OCI-LY7 (cell line): ENCODE results near the gene TSPAN8. TPM values are rescaled to one million over a fixed set of nuclear protein-coding genes. Genes with fewer than 3 reads are reported as not detected.
"Not testable (repeated sequence)": the region's sequence is repeated elsewhere in the genome, so short reads cannot be mapped to it uniquely, and the experiment has no call there.

ENCODE experiments used
- BruUV-seq: library from RNA; stranded (reverse); fragments of 400-500 nt; replicated peaks from 2 replicates; lab custom pipeline; 2021; lab: Mats Ljungman, UMichigan
- CTCF ChIA-PET: fragments of 300-600 bp; sonication (Branson Sonifier 250); formaldehyde crosslinking; loops from one replicate; lab custom pipeline; 2022; ENCODE audit warnings: antibody characterized with exemption; ENCODE audit not compliant: unreplicated experiment; lab: Charles Lee
- POLR2A ChIA-PET: fragments of 300-600 bp; sonication (Branson Sonifier 250); formaldehyde crosslinking; loops from one replicate; lab custom pipeline; 2022; ENCODE audit warnings: antibody characterized with exemption; lab: Charles Lee
- DNase-seq: peaks from one replicate; pipeline ENCODE4 v3.0.0-alpha.2; 2015; ENCODE audit warnings: low spot score
- H2AFZ ChIP-seq: fragments of 200-600 bp; sonication (generic), shearing (Covaris generic); 2 replicates; pipeline ENCODE4 v1.6.1; 2014; ENCODE audit warnings: mild to moderate bottlenecking, antibody characterized with exemption, low read length, moderate library complexity
- H3K27ac ChIP-seq: fragments of 200-600 bp; sonication (generic); 2 replicates; pipeline ENCODE4 v1.5.1; 2014; ENCODE audit warnings: mixed run types, low read depth, mild to moderate bottlenecking, moderate library complexity, low read length, inconsistent platforms; ENCODE audit not compliant: poor library complexity, severe bottlenecking
- H3K36me3 ChIP-seq: fragments of 200-600 bp; sonication (generic); 2 replicates; pipeline ENCODE4 v1.6.1; 2014; ENCODE audit warnings: mild to moderate bottlenecking, antibody characterized with exemption, low read length, moderate library complexity, mixed read lengths; ENCODE audit not compliant: insufficient read depth
- H3K4me1 ChIP-seq: fragments of 200-600 bp; sonication (generic); 2 replicates; pipeline ENCODE4 v1.5.1; 2014; ENCODE audit warnings: mild to moderate bottlenecking, low read length; ENCODE audit not compliant: insufficient read depth, poor library complexity, severe bottlenecking
- H3K4me2 ChIP-seq: fragments of 200-600 bp; sonication (generic); 2 replicates; pipeline ENCODE4 v1.6.1; 2014; ENCODE audit warnings: mild to moderate bottlenecking, low read length
- H3K4me3 ChIP-seq: fragments of 200-600 bp; sonication (generic); 2 replicates; pipeline ENCODE4 v1.5.1; 2014; ENCODE audit warnings: mild to moderate bottlenecking, low read depth, low read length; ENCODE audit not compliant: poor library complexity, severe bottlenecking
- H3K79me2 ChIP-seq: fragments of 200-600 bp; sonication (generic); 2 replicates; pipeline ENCODE4 v1.6.1; 2016; ENCODE audit warnings: low read depth, mild to moderate bottlenecking, low read length, moderate library complexity, mixed read lengths; ENCODE audit not compliant: insufficient read depth
- H3K9me2 ChIP-seq: fragments of 200-600 bp; sonication (generic); 2 replicates; pipeline ENCODE4 v1.6.1; 2016; ENCODE audit warnings: mild to moderate bottlenecking, low read length, mixed read lengths; ENCODE audit not compliant: insufficient read depth
- H3K9me3 ChIP-seq: fragments of 200-600 bp; sonication (generic); 2 replicates; pipeline ENCODE4 v1.6.1; 2014; ENCODE audit warnings: mild to moderate bottlenecking, mixed run types, low read length, mixed read lengths
- H4K20me1 ChIP-seq: fragments of 200-600 bp; sonication (generic); 2 replicates; pipeline ENCODE4 v1.6.1; 2014; ENCODE audit warnings: mild to moderate bottlenecking, antibody characterized with exemption, low read length, moderate library complexity, mixed read lengths; ENCODE audit not compliant: insufficient read depth
- EZH2phosphoT487 ChIP-seq: fragments of 200-600 bp; sonication (generic); IDR thresholded peaks from 2 replicates; pipeline ENCODE4 v1.6.1; 2018; ENCODE audit warnings: low read depth, borderline replicate concordance, mild to moderate bottlenecking, mixed run types, antibody characterized with exemption, low read length, moderate library complexity, mixed read lengths
- intact Hi-C: fragments of 100-400 bp; cut with micrococcal nuclease; formaldehyde crosslinking; loops from one replicate; pipeline ENCODE4 v1.10.0; 2022; ENCODE audit not compliant: unreplicated experiment
- total RNA-seq, 2 experiments: library from RNA; depleted of rRNA in 1 of 2; stranded (reverse); fragments of >200 nt in 1 of 2; shearing (Covaris generic) in 1 of 2; gene quantifications; 2 replicates each; pipeline ENCODE4 v1.2.3, GENCODE V29; 2014 to 2022
- TF ChIP-seq, protein P1 (sequence below): fragments of 200-600 bp; sonication (generic); conservative IDR thresholded peaks from 2 replicates; pipeline ENCODE4 v1.5.1; 2014; ENCODE audit warnings: mild to moderate bottlenecking, antibody characterized with exemption, low read length, moderate library complexity, mixed read lengths

The TSPAN8 gene
- total RNA-seq, 2 experiments from 2014 or later = not detected

DNA sequence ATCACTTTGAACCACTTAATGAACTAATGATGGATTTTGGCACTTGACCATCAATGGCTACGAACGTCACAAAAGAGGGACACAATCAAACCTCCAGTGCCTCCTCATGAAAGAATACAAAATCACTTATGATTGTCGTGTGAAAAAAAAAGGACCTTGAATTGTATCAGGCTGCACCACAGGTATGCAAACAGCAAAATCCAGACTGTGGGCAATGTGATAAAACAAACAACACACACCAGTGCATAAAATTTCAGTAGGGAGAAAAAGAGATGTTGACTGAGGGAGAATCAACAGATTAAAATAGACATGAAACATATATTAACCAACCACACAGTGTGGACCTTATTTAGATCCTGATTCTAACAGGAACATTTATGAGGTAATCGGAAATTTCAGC, 2.6 kb downstream of the TSPAN8 start:
- TF ChIP-seq, protein P1, sequence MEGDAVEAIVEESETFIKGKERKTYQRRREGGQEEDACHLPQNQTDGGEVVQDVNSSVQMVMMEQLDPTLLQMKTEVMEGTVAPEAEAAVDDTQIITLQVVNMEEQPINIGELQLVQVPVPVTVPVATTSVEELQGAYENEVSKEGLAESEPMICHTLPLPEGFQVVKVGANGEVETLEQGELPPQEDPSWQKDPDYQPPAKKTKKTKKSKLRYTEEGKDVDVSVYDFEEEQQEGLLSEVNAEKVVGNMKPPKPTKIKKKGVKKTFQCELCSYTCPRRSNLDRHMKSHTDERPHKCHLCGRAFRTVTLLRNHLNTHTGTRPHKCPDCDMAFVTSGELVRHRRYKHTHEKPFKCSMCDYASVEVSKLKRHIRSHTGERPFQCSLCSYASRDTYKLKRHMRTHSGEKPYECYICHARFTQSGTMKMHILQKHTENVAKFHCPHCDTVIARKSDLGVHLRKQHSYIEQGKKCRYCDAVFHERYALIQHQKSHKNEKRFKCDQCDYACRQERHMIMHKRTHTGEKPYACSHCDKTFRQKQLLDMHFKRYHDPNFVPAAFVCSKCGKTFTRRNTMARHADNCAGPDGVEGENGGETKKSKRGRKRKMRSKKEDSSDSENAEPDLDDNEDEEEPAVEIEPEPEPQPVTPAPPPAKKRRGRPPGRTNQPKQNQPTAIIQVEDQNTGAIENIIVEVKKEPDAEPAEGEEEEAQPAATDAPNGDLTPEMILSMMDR = no peak
- no peak for TF ChIP-seq EZH2phosphoT487
- Histone ChIP-seq H3K4me1 (no peaks in the 10 kb centered on the region), H3K4me3 (no peak overlapping the region), H3K9me3 (no peaks in the 10 kb centered on the region), H3K9me2 (no peaks in the 10 kb centered on the region), H4K20me1 (no peaks in the 10 kb centered on the region), H3K79me2 (no peaks in the 10 kb centered on the region), H3K27ac (no peak overlapping the region), H3K4me2 (no peak overlapping the region), H2AFZ (no peak overlapping the region), H3K36me3 (no peaks in the 10 kb centered on the region)
- DNase-seq = no peak
- CTCF ChIA-PET = no interaction called here
- intact Hi-C loops = no loop called here
- POLR2A ChIA-PET = interaction anchor here (0.8 to 1.3 kb wide), 2 partner anchors 10 to 30 kb away, joined by 3 read pairs; no protein-coding TSS in a partner anchor
- BruUV-seq = no TSS peak

DNA sequence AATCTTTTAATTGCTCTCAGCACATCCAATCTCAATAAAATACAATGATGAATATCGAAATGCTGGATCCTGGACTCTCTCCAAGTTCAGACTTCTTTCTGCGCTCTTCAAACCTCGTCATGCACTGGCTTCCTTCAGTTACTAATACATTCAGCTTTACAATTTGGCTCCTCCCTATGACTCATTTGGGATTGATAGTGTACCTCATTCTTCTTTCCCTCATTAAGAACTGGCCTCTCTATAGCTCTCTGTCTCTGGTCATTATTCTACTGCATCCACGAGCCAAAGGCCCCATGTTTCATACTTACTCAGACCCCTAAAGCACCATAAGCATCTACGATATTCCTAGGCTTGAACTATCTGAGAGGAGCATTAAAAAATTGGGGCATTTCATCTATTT, 4.9 kb downstream of the TSPAN8 start:
- POLR2A ChIA-PET = no interaction called here
- DNase-seq = no peak
- no peaks in the 10 kb centered on the region for H3K36me3 ChIP-seq
- no peak overlapping the region for H2AFZ ChIP-seq
- no peaks in the 10 kb centered on the region for H4K20me1 ChIP-seq
- TF ChIP-seq EZH2phosphoT487 = no peak
- TF ChIP-seq, protein P1 = no peak
- no peaks in the 10 kb centered on the region for H3K9me3 ChIP-seq
- no TSS peak for BruUV-seq
- H3K4me1 ChIP-seq = no peaks in the 10 kb centered on the region
- H3K27ac ChIP-seq = no peak overlapping the region
- H3K4me3 ChIP-seq = no peak overlapping the region
- CTCF ChIA-PET = no interaction called here
- no peak overlapping the region for H3K4me2 ChIP-seq
- H3K9me2 ChIP-seq = no peaks in the 10 kb centered on the region
- intact Hi-C loops = no loop called here
- no peaks in the 10 kb centered on the region for H3K79me2 ChIP-seq

DNA sequence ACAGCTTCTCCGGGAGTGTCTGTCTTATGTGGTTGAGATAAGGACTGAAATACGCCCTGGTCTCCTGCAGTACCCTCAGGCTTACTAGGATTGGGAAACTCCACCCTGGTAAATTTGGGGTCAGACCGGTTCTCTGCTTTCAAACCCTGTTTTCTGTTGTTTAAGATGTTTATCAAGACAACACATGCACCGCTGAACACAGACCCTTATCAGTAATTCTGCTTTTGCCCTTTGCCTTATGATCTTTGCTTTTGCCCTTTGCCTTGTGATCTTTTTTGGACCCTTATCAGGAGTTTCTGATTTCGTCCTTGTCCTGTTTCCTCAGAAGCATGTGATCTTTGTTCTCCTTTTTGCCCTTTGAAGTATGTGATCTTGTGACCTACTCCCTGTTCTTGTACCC, 7.8 kb downstream of the TSPAN8 start:
- H3K4me1 ChIP-seq, CTCF ChIA-PET, H3K9me2 ChIP-seq, intact Hi-C loops, H3K27ac ChIP-seq, BruUV-seq, H3K36me3 ChIP-seq, POLR2A ChIA-PET, H3K79me2 ChIP-seq, H3K4me3 ChIP-seq, H3K4me2 ChIP-seq, DNase-seq, H4K20me1 ChIP-seq, H2AFZ ChIP-seq, H3K9me3 ChIP-seq: not testable (repeated sequence)
